Heart left ventricle (tissue), 13 donors: ENCODE measurements around the gene LCT.
"Not testable (repeated sequence)": the region's sequence is repeated elsewhere in the genome, so short reads cannot be mapped to it uniquely, and the experiment has no call there.

Source experiments
- POLR2A ChIP-seq, 2 donors: fragments of 450-650 bp; IDR thresholded peaks; one replicate each; pipeline ENCODE4 v1.6.1; 2017; ENCODE audit warnings: antibody characterized with exemption in 2 of 2, mild to moderate bottlenecking in 2 of 2, moderate library complexity in 2 of 2
- TF ChIP-seq, protein P1 (sequence below), 12 donors: fragments of 200-600 bp; sonication (generic) in 4 of 12; IDR thresholded peaks; one replicate each; pipeline versions ENCODE4 v1.5.0 to v1.8.0; 2018 to 2022; ENCODE audit warnings: antibody characterized with exemption in 12 of 12, mild to moderate bottlenecking in 5 of 12
- donor health status: ischemic (EF 13 %, LVEDD 7.1; RV severe dilation, severe dysfunction).
- donor health status: DM: no; HTN: yes; CAD: no.
- donor health status: DM: no; HTN: no; CAD: no.
- donor health status: ischemic (EF 25% LVEDD 6.9; RV normal size, moderate dysfunction).
- donor health status: ischemic (EF 25% LVEDD 5.7; RV mildly dilated, moderate dysfunction).
- donor health status: ischemic (EF 35%, LVEDD 5.7; RV mildly dilated, moderate dysfunction).
- donor health status: nonischemic (EF 11% LVEDD 7.7; RV severe dilation, severe dysfunction).
- donor health status: DM: yes; HTN: yes; CAD: no.
- donor health status: PGD.
- donor health status: ischemic (EF 29% LVEDD 5.4; RV normal size, mild dysfunction).
- donor health status: nonischemic (EF 23%, LVEDD 6.1; RV moderate dilation, normal function).

DNA sequence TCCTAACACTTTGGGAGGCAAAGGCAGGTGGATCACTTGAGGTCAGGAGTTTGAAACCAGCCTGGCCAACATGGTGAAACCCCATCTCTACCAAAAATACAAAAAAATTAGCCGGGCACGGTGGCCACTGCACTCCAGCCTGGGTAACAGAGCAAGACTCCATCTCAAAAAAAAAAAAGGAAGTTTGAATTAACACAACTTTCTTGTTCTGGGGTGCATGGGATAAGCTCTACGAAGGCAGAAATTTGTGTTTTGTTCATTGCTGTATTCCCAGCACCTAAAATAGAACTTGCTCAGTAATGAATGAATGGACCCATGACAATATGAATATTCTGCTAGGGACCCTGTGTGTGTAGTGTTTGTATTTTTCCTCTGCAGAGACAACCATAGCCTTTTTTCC lies 29.1 kb downstream of the LCT start:
- TF ChIP-seq, protein P1, sequence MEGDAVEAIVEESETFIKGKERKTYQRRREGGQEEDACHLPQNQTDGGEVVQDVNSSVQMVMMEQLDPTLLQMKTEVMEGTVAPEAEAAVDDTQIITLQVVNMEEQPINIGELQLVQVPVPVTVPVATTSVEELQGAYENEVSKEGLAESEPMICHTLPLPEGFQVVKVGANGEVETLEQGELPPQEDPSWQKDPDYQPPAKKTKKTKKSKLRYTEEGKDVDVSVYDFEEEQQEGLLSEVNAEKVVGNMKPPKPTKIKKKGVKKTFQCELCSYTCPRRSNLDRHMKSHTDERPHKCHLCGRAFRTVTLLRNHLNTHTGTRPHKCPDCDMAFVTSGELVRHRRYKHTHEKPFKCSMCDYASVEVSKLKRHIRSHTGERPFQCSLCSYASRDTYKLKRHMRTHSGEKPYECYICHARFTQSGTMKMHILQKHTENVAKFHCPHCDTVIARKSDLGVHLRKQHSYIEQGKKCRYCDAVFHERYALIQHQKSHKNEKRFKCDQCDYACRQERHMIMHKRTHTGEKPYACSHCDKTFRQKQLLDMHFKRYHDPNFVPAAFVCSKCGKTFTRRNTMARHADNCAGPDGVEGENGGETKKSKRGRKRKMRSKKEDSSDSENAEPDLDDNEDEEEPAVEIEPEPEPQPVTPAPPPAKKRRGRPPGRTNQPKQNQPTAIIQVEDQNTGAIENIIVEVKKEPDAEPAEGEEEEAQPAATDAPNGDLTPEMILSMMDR (IDR thresholded peaks at IDR 0.05): not testable (repeated sequence)
- not testable (repeated sequence) for TF ChIP-seq POLR2A (IDR thresholded peaks at IDR 0.05)
